ENCODE results near the gene MT3.
"Not testable (repeated sequence)": the region's sequence is repeated elsewhere in the genome, so short reads cannot be mapped to it uniquely, and the experiment has no call there.

MT3 gene

DNA sequence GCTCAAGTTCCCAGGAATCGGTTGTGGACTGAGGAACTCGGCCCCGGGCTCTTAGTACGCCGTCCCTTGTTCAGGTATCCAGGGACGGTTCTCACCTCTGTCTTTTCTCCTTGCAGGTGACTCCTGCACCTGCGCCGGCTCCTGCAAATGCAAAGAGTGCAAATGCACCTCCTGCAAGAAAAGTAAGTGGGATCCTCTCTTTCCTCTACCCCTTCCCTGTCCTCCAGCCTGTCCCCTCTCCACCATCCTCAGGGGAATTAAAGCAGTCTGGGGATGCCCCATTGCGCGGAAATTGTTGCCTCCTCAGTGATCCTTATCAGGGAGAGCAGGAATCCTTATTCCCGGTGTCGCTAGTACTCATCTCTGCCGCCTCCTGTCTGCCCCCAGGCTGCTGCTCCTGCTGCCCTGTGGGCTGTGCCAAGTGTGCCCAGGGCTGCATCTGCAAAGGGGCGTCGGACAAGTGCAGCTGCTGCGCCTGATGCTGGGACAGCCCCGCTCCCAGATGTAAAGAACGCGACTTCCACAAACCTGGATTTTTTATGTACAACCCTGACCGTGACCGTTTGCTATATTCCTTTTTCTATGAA is 19.6 kb downstream of the MT3 start:
- peak in 12 of 58 donors; percentile 13 to 49 (median 27) for DNase-seq

DNA sequence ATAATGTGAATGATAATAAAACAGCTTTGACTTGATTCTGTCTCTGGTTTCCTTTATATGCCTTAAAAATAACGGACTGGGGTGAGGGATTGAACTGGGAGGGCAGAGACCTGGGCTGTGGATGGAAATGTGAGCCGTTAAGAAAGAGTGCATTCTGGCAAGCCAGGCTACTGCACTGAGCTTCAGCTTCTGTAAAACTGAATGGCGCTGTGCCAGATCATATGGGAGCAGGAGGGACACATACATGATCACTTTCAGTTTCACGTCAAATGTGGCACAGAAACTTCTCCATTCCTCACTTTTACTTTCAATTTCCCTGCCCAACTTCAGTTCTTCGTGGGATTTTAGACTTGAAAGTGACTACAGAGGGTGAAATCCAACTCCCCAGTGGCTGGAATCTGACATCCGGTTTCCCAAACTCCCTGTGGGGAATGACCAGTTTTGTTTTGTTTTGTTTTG is 20.2 kb downstream of the MT3 start:
- DNase-seq, result peak in 24 of 58 donors; percentile 19 to 73 (median 40)

DNA sequence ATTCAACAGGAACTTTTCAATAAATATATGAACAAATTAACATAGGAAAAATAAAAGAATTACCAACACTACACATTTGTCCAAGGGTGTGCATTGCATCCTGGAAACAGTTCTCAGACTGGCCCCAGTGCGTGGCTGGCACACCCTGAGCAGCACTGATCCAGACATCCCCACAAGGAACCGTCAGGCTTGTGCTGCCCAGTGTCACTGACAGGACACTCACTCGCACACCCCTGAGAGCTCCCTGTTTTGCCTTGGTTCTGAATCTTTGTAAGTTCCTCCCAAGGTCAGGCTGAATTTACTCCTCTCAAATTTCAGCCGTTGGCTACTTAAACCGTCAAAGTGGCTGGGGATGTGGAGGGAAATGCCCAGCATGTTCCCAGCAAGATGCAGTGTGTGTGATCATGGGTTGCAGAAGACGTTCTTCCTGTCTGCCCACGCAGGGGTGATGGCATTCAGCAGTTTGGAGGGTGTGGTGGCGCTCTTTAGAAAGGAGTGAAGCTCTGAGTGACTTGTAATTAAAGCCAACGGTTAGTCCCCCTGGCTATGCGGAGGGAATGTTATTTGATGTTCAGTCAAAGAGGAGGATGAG is 20.8 kb downstream of the MT3 start:
- DNase-seq, result peak in 14 of 58 donors; percentile 15 to 77 (median 38)

DNA sequence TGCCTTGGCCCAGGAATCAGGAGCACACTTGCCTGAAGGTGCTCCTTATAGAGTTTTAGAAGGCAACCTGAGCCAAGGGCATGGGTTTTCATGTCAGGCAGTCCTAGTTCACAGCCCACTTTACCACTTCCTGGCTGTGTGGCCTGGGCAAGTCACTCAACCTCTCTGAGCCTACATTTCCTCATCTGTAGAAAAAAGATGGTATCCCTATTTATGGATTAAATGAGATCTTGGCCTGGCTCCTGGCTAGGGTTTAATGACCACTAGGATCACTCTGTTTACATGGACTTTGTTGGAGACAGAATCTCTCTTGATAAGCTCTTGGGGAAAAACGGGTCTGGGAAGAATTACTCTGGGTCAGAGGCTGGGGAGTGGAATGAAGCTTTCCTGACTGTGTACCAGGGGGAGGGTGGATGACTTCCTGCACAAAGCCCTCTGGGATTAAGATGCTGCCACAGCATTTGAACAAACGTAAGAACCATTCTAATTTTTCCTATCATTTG is 21.3 kb downstream of the MT3 start:
- DNase-seq, result no peak

DNA sequence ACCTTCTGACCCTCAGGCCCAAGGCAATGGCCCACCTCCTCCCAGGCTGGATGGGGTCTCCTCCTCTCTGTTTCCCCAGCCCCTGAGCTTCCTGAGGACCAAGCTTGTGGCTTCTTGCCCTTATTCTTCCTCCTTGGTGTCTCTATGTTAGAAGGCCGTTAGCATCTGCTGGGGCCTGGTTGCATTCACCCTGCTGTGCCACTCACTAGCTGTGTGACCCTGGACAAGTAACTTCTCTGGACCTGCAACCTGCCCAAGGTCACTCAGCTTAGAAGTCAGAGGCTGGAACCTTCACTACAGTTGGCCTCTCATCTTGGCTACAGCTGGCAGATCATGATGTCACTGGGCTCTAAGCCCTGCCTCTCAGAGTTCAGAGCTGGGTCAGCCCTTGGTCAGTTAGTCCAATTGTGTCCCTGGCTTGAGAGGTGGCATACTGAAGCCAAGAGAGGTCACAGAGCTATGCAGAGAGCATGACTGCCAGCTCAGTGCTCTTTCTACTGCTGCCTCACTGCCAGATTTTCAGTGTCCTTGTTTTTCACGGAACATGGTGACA is 22.0 kb downstream of the MT3 start:
- peak in 13 of 58 donors; percentile 12 to 63 (median 40) for DNase-seq

DNA sequence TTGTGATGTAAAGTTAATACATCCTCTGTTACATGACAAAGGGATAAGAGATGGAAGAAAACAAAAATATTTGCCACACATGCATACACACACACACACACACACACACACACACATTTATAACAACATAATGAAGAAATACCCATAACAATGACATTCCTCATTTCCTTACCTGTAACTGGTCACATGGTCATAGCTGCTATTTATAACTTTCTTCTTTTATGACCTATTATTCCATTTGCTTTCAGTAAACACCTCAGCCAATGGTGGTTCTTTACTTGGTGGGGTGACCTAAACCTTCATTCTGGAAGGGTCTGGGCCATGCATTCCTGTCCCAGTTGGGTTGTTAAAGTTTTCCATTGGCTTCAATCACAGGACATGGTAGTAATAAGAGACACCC is 24.4 kb downstream of the MT3 start:
- DNase-seq, result no peak

DNA sequence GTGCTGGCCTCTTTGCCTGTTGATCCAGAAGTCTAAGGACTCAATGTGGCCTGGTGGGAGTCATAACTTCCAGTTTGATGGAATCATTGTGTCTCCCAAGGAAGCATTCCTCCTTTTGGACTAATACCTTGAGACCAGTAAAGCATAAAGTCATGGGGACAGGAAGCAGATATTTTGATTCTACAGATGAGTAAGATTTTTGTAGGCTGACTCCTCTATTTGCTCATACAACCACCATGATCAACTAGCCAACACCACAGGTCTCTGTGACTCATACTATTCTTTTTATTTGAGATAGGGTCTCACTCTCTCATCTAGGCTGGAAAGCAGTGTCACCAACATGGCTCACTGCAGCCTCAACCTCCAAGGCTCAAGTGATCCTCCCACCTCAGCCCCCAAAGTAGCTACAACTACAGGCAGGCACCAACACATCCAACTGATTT is 25.2 kb downstream of the MT3 start:
- no peak for DNase-seq

DNA sequence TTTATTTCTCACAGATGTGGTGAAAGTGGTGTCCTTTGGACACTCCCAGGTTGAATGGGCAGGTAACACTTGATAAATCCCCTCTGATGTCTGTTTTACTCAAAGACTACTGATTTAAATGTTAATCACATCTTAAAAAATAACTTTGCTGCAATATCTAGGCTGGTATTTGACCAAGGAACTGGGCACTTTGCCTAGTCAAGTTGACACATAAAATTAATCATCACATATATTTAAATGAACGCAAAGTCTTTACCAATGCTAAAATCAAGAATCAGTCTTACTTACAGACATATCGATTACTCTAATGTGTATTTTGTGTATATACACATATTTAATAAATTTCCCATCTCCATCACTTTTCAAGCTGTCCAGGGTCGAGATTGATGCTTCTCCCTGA is 26.0 kb downstream of the MT3 start:
- DNase-seq, result no peak

DNA sequence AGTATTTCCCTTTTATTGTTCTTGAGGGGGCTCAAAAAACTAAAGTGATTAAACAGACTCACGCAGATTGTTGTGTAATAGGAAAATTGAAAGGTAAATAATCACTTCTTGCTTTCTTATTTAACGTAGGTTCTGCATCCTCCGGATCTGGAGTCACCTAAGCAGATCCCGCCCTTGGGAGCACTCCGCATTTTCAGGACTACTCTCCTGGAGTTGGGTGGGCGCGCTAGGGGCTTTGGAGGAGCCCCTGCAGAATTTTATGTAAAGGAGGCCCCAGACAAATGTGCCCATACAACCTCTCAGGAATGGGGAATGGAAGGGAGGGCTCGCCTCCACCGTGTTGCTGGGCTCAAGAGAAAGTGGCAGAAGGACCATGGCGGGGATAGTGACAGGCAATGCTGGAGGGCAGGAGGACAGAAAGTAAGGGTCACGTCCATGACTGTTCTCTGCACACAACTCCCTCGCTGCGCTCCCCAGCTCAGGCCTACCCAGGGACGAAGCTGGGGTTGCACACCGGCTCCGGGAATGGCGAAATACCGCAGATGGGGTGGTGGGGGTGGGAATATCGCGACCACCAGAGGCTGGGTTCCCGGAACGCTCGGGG is 27.4 kb downstream of the MT3 start:
- DNase-seq, result no peak

DNA sequence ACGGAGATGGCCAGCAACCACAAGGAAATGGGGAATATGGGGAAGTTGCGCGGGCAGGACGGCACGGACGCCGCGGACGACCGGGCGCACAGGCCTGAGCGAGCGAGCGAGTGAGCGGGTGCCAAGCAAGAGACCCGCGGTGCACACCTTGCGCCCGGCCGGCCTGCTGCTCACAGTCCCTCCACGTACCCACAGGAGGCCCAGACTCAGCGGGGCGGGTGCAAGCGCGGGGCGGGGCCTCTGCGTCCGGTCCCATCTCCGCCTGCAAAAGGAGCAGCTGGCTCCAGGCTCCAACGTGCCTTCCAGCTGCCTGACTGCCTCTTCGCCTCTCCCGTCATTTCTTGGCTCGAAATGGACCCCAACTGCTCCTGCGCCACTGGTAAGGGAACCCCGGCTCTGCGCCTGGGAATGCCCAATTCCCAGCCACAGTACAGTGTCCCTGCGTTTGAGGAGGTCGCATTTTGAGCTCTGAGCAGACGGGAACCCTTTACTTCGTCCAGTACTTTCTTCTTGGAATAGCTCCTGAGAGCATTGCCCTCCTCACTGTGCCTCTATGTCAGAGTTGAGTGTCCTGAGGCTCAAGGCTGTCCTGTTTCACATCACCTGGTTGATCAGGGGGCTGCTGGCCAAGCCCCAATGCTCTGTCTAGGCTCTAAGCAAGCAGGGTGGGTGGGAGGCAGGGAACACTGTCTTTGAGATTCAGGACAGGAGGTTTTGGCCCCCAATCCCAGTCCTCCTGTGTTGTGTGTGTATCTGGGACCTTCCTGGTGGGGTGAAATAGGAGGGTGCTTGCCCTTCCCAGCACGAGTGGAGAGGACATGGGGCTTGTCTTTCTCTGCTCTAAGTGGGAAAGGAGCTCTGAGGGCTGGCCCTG is 28.1 kb downstream of the MT3 start:
- peak in 23 of 58 donors; percentile 11 to 68 (median 35) for DNase-seq

DNA sequence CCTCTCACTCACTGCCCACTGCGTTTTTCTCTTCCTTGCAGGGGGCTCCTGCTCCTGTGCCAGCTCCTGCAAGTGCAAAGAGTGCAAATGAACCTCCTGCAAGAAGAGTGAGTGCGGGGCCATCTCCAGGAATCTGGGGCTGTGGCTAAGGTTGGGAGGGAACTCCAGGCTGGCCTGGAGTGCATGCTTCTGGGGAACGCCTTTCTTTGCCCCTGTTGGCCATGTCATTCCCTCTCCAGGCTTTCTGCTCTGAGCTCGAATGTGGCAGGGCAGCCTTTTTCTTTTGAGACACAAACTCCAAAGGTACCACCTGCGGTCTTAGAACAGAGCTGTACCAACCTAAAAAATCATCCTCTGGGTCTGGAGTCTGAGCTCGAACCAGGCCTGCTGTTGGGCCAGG is 28.8 kb downstream of the MT3 start:
- no peak for DNase-seq

DNA sequence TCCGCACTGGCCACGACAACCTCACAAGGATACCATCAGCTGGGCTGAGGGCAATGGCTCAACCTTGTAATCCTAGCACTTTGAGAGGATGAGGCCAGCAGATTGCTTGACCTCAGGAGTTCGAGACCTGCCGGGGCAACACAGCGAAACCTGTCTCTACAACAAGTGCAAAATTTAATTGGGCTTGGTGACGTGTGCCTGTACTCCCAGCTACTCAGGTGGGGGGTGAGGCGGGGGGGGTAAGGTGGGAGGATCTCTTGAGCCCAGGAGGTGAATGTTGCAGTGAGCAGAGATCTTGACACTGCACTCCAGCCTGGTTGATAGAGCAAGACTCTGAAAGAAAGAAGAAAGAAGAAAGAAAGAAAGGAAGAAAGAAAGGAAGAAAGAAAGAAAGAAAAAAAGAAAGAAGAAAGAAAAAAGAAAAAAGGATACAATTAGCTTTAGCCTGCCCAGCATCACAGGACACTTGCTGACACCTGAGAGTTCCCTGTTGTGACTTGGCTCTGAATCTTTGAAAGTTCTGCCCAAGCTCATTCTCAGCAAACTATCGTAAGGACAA is 31.1 kb downstream of the MT3 start:
- no peak for DNase-seq

DNA sequence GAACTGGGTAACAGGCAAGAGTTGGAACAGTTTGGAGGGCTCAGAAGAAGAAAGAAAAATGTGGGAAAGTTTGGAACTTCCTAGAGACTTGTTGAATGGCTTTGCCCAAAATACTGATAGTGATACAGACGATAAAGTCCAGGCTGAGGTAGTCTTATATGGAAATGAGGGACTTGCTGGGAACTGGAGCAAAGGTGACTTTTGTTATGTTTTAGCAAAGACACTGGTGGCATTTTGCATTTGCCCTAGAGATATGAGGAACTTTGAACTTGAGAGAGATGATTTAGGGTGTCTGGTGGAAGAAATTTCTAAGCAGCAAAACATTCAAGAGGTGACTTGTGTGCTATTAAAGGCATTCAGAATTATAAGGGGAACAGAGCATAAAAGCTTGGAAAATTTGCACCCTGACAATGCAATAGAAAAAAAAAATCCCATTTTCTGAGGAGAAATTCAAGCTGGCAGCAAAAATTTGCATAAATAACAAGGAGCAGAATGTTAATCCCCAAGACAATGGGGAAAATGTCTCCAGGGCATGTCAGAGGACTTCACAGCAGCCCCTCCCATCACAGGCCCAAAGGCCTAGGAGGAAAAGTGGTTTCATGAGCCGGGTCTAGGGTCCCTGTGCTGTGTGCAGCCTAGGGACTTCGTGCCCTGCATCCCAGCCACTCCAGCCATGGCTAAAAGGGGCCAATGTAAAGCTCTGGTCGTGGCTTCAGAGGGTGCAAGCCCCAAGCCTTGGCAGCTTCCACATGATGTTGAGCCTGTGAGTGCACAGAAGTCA is 32.5 kb downstream of the MT3 start:
- DNase-seq, result not testable (repeated sequence)

DNA sequence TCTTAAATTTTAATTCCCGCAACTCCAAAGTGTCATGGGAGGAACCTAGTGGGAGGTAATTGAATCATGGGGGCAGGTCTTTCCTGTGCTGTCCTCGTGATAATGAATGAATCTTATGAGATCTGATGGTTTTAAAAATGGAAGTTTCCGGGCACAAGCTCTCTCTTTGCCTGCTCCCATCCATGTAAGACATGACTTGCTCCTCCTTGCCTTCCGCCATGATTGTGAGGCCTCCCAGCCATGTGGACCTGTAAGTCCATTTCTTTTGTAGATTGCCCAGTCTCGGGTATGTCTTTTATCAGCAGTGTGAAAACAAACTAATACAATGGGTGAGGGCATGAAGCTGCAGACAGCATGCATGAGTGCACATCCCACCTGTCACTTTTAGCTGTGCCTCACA is 33.9 kb downstream of the MT3 start:
- DNase-seq, result not testable (repeated sequence)

DNA sequence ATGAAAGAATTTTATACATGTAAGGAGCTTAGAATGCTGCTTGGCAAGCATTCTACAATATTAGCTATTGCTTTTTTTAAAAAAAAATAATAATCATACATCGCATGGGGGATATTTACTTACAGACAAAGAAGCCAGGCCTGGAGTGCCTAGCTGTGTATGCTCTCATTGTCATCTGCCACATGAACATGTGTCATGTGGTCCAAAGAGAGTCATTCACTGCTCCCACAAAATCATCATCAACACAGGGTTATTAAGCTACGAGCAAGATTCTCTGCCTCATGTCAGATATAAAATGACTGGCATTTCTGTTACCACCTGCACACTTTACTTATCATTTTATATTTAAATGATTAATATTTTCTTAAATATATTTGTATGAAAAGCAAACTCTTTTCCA is 34.3 kb downstream of the MT3 start:
- peak in 2 of 58 donors; percentile 8 to 9 for DNase-seq

DNA sequence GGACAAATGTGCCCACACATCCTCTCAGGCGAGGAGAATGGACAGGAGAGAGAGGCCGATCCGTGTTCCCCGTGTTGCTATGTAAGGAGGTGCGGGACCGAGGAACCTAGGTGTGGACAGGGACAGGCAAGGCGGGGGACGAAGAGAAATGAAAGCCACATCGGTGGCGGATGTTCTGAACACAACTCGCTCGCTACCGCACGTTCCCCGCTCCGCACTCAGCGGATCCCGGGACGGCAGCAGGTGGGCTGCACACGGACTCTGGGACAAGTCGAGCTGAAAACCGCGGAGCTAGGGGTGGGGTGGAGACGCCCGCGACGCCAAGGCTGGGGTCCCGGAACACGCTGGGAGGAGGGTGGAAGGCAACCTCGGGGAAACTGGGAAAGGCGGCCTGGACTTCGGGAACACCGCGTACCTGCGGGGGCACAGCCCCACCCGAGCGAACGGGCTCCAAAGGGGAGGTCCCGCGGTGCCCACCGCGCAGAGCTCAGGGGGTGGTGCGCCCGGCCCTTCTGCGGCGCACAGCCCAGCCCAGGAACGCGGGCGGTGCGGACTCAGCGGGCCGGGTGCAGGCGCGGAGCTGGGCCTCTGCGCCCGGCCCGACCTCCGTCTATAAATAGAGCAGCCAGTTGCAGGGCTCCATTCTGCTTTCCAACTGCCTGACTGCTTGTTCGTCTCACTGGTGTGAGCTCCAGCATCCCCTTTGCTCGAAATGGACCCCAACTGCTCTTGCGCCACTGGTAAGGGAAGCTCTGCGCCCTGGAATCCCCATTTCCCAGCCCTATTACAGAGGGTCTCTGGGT is 36.0 kb downstream of the MT3 start, which contains the start of gene MT1E:
Gene MT1E (plus strand): TSS at position 642 of the 803 bp plus-strand sequence. CDS start 71 bp downstream, at position 713.
- peak in 42 of 58 donors; percentile 13 to 78 (median 48) for DNase-seq

DNA sequence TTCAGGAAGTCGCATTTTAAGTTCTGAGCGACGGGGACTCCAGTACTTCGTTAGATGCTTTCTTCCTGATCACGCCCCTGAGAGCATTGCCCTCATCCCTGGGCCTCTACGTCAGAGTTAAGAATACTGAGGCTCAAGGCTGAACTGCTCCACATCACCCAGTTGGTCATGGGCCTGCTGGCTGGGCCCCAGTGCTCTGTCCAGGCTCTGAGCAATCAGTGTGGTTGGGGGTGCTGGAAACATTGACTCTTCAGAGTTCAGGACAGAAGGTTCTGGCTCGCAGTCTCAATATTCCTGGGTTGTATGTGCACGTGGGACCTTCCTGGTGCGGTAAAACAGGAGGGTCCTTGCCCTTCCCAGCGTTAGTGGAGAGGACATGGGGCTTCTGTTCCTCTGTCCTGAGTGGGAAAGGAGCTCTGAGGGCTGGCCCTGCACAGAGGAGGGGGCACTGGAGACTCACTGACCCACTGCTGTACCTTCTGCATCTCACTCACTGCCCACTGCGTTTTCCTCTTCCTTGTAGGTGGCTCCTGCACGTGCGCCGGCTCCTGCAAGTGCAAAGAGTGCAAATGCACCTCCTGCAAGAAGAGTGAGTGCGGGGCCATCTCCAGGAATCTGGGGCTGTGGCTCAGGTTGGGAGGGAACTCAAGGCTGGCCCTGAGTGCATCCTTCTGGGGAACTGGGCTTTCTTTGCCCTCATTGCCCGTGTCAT is 36.8 kb downstream of the MT3 start:
- DNase-seq, result peak in 3 of 58 donors; percentile 34 to 40 (median 39)

DNA sequence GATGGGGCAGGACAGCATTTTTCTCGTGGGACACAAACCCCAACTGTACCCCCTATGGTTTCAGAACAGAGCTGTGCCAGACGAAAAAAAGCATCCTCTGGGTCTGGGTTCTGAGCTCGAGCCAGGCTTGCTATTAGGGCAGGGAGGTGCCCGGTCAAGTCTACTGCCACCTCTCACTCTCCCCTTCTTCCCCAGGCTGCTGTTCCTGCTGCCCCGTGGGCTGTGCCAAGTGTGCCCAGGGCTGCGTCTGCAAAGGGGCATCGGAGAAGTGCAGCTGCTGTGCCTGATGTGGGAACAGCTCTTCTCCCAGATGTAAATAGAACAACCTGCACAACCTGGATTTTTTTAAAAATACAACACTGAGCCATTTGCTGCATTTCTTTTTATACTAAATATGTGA is 37.4 kb downstream of the MT3 start:
- no peak for DNase-seq

All from anterior cingulate cortex (tissue), 58 donors.